ENCODE data around the gene LMBR1.

DNA sequence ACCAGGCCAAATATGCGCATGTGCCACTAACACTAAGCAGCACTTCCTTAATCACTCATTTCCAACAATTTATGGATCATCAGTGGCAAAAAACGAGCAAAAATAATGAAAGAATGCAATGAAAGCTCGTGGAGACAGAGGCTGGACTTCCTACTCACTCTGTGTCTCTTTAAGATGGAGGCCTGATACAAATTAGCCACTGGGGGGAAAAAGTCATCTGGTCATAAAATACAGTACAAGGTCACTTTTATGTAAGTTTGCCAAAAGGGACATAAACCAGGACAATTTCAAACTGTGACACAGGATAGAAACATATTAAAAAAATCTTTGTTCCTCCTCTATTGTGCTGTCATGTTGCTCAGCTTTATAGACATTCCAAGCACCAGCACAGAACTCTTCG lies 101.7 kb downstream of the LMBR1 start:
- no peak for TF ChIP-seq CTCF (IDR thresholded peaks at IDR 0.05; ENCODE audit: borderline replicate concordance, extremely low read depth, low read length, poor library complexity, severe bottlenecking)
- no peak for TF ChIP-seq EZH2 (IDR thresholded peaks at IDR 0.05; ENCODE audit: borderline replicate concordance, low read depth, low read length, severe bottlenecking)
